Activated T-helper 2 cell treated with anti-CD3 and anti-CD28 coated beads, Interferon-gamma antibody, Interleukin-2, Interleukin-4, amounts not matched to agents 10 μg/mL and 5 μg/mL and 100 μg/mL, durations not matched to agents 14 hours and 24 hours and 36 hours (primary cell): ENCODE data around the gene MMS22L. TPM values are rescaled to one million over a fixed set of nuclear protein-coding genes. Genes with fewer than 3 reads are reported as not detected.

Source experiments
- DNase-seq: peaks from one replicate; pipeline ENCODE4 v3.0.0; 2021; ENCODE audit warnings: low spot score
- H3K27ac Mint-ChIP-seq: one replicate; pipeline ENCODE4 v1.8.0; 2021; ENCODE audit warnings: mixed read lengths
- H3K27me3 Mint-ChIP-seq: one replicate; pipeline ENCODE4 v1.8.0; 2021; ENCODE audit warnings: low read depth, mixed read lengths
- H3K36me3 Mint-ChIP-seq: one replicate; pipeline ENCODE4 v1.8.0; 2021; ENCODE audit warnings: low read depth, mixed read lengths
- H3K4me1 Mint-ChIP-seq: one replicate; pipeline ENCODE4 v1.8.0; 2021; ENCODE audit warnings: low read depth, mixed read lengths
- H3K4me3 Mint-ChIP-seq: one replicate; pipeline ENCODE4 v1.8.0; 2021; ENCODE audit warnings: low read depth, mild to moderate bottlenecking, moderate library complexity, mixed read lengths
- H3K9me3 Mint-ChIP-seq: one replicate; pipeline ENCODE4 v1.8.0; 2021; ENCODE audit warnings: mixed read lengths
- intact Hi-C: fragments of 100-400 bp; cut with micrococcal nuclease; formaldehyde crosslinking; loops from one replicate; pipeline ENCODE4 v1.15.1; 2023
- total RNA-seq: library from RNA; stranded (reverse); gene quantifications from 2 replicates; pipeline ENCODE4 v1.2.3, GENCODE V29; 2022

The MMS22L gene, protein sequence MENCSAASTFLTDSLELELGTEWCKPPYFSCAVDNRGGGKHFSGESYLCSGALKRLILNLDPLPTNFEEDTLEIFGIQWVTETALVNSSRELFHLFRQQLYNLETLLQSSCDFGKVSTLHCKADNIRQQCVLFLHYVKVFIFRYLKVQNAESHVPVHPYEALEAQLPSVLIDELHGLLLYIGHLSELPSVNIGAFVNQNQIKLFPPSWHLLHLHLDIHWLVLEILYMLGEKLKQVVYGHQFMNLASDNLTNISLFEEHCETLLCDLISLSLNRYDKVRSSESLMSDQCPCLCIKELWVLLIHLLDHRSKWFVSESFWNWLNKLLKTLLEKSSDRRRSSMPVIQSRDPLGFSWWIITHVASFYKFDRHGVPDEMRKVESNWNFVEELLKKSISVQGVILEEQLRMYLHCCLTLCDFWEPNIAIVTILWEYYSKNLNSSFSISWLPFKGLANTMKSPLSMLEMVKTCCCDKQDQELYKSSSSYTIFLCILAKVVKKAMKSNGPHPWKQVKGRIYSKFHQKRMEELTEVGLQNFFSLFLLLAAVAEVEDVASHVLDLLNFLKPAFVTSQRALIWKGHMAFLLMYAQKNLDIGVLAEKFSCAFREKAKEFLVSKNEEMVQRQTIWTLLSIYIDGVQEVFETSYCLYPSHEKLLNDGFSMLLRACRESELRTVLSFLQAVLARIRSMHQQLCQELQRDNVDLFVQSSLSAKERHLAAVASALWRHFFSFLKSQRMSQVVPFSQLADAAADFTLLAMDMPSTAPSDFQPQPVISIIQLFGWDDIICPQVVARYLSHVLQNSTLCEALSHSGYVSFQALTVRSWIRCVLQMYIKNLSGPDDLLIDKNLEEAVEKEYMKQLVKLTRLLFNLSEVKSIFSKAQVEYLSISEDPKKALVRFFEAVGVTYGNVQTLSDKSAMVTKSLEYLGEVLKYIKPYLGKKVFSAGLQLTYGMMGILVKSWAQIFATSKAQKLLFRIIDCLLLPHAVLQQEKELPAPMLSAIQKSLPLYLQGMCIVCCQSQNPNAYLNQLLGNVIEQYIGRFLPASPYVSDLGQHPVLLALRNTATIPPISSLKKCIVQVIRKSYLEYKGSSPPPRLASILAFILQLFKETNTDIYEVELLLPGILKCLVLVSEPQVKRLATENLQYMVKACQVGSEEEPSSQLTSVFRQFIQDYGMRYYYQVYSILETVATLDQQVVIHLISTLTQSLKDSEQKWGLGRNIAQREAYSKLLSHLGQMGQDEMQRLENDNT
- 50.5 and 56.4 TPM in 2 replicates for total RNA-seq

DNA sequence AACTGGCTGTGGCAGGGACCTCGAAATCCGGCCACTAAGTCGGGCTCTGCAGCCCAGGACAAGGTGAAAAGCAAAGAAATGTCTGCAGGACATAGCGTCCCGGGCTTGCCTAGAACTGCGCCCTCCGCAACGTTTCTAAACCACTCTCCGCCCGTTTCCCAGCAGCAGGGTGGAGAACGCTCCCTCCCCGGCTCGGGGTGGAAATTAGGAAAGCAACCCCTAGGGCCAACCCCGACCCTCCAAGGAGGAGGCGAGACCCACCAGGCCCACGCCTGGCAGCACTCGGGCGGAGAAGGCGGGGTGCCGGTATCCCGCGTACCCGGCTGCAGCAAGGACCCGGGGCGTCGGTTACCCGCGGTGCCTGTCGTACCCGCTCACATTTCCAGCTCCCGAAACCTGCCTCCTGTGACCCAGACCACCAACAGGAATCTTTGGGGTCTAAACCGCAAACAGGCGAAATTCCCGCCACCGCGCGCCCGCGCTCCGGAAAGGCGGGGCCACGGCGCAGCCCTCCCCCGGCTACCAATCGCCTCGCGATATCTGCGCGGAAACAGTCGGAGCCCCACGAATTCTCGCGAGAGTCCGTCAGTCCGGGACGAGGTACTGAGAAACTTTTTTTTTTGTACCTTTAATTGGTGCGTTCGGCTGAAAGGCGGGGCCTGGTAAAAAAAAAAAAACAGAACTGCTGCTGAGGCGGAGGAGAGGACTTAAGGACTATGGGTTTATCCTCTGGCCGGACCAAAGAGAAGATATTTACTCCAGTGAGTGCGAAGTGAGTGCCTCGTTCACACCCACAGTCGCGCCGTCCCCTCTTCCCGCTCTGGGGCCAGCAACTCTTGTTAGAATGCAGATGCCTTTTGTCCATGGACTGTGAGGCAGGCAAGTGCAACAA lies at the start of gene MMS22L:
MMS22L (minus strand) TSS at position 491 of the 892 bp plus-strand sequence. CDS start 739 bp downstream, outside the sequence.
- peaks cover 12% of the 10 kb centered on the region for H3K27me3 Mint-ChIP-seq
- intact Hi-C loops = loop anchor here (1.0 to 10.0 kb wide), 6 partner anchors 96 to 1708 kb away; partner anchors contain the start of genes GPR63, MANEA and NDUFAF4
- peak within 1 kb of the TSS; percentile 81 for H3K27ac Mint-ChIP-seq
- no peaks in the 10 kb centered on the region for H3K9me3 Mint-ChIP-seq
- DNase-seq = peak; percentile 92
- peaks cover 27% of the 10 kb centered on the region for H3K36me3 Mint-ChIP-seq
- peak within 1 kb of the TSS; percentile 89 for H3K4me3 Mint-ChIP-seq
- H3K4me1 Mint-ChIP-seq = peaks cover 25% of the 10 kb centered on the region

DNA sequence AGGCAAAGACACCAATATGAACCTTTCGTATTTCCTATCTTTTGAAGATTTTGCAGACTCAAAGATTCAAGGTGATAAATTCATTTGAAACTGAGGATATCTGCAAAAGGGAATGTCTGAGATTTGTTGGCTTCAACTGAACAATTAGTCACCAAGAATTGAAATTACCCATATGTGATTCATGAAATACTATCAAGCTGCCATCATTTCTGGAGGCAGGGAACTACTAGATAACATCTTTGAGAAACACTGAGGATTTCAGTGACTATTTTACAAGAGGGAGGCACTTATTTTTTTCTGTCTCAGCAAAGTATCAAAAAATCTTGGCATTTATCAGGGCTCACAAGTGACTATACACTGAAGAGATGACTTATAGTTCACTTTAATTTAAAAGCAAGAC lies 39.8 kb upstream of the MMS22L start:
- H3K27ac Mint-ChIP-seq = no peak overlapping the region
- no peak for DNase-seq
- no peaks in the 10 kb centered on the region for H3K36me3 Mint-ChIP-seq
- peaks cover 3% of the 10 kb centered on the region for H3K9me3 Mint-ChIP-seq
- intact Hi-C loops = no loop called here
- peaks cover 4% of the 10 kb centered on the region for H3K4me1 Mint-ChIP-seq
- H3K27me3 Mint-ChIP-seq = peaks cover 4% of the 10 kb centered on the region
- H3K4me3 Mint-ChIP-seq = no peak overlapping the region

DNA sequence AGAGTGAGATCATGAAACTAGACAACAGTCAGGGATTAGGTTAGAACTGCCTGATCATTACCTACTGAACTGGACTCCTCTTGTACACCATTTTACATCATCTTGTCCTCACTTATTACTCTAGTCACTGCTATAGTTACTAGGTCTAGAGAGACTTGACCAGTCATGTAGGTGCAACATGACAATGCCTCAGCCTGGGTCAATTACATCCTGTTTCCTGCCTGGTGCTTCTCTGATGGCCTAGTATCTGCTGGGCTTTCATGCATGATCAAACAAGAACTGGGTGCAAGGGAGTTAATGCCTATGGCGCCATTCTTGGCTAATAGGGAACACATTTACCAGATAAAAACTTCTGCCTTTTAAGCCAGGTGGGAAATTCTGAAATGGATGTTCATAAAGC lies 39.2 kb upstream of the MMS22L start:
- H3K27me3 Mint-ChIP-seq = peaks cover 4% of the 10 kb centered on the region

DNA sequence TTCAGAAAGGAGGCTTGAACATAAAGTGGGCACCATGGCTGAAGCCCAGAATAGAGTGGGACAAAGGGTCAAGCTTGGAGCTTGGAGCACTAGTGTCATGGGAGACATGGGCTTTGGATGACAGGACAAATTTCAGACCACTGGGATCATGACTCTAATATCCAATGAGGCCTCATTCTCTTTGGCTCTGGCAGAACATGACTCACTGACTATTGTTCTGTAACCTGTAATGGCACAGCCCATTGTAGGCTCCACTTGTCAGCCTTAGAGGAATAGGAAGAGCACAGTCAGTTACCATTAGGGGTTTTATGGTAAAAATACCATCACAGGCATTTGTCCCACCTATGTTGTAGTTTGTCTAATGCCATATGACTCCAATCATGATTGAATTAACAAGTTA lies 34.0 kb upstream of the MMS22L start:
- no peaks in the 10 kb centered on the region for H3K9me3 Mint-ChIP-seq
- H3K36me3 Mint-ChIP-seq = no peaks in the 10 kb centered on the region
- no peak overlapping the region for H3K27ac Mint-ChIP-seq
- peaks cover 5% of the 10 kb centered on the region for H3K27me3 Mint-ChIP-seq
- no peak overlapping the region for H3K4me3 Mint-ChIP-seq
- H3K4me1 Mint-ChIP-seq = no peaks in the 10 kb centered on the region
- DNase-seq = no peak
- intact Hi-C loops = no loop called here

More for the DNA sequence above, 39.2 kb upstream of the MMS22L start:
- Mint-ChIP-seq H3K36me3 (no peaks in the 10 kb centered on the region), H3K9me3 (no peaks in the 10 kb centered on the region), H3K4me3 (no peak overlapping the region), H3K27ac (no peak overlapping the region), H3K4me1 (peaks cover 4% of the 10 kb centered on the region)
- intact Hi-C loops = no loop called here
- no peak for DNase-seq

GRCh38 chr6:97312241-97312640 lies 29.2 kb upstream of the MMS22L start:
- intact Hi-C loops = no loop called here

GRCh38 chr6:97306544-97307320 lies 23.7 kb upstream of the MMS22L start:
- Mint-ChIP-seq H3K27me3 (peaks cover 24% of the 10 kb centered on the region), H3K36me3 (no peaks in the 10 kb centered on the region), H3K4me1 (no peaks in the 10 kb centered on the region), H3K27ac (no peak overlapping the region), H3K9me3 (no peaks in the 10 kb centered on the region), H3K4me3 (no peak overlapping the region)
- no peak for DNase-seq
- intact Hi-C loops = no loop called here

More at GRCh38 chr6:97312241-97312640, 29.2 kb upstream of the MMS22L start:
- Mint-ChIP-seq H3K36me3 (no peaks in the 10 kb centered on the region), H3K27me3 (peaks cover 5% of the 10 kb centered on the region), H3K9me3 (no peaks in the 10 kb centered on the region), H3K4me3 (no peak overlapping the region), H3K27ac (no peak overlapping the region), H3K4me1 (no peaks in the 10 kb centered on the region)
- DNase-seq = no peak

- Mint-ChIP-seq H3K4me3 (no peak overlapping the region), H3K27ac (no peak overlapping the region), H3K4me1 (no peaks in the 10 kb centered on the region), H3K9me3 (no peaks in the 10 kb centered on the region), H3K27me3 (peaks cover 28% of the 10 kb centered on the region), H3K36me3 (no peaks in the 10 kb centered on the region)
- DNase-seq = no peak
- intact Hi-C loops = no loop called here
Measured at GRCh38 chr6:97305414-97306066, 22.5 kb upstream of the MMS22L start.

DNA sequence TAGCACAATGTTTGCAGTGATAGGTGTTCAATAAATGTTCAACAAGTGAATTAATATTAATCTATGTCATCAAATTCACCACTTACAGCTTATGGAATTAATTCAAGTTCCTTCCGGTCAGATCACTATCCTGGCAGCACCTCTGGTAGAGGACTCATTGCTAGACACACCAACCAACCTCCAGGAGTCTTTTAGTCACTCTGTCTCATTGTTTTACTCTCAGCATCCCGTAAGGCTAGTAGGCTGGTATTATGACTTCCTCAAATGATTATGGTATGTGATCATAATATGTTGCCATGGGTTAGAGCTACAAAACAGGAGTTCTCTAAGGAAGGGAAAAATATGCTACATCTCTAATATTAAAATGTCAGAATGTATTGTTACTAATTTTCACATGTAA lies 21.7 kb upstream of the MMS22L start:
- intact Hi-C loops = no loop called here
- Mint-ChIP-seq H3K27ac (no peak overlapping the region), H3K27me3 (peaks cover 28% of the 10 kb centered on the region), H3K36me3 (no peaks in the 10 kb centered on the region), H3K4me3 (no peak overlapping the region), H3K4me1 (no peaks in the 10 kb centered on the region), H3K9me3 (no peaks in the 10 kb centered on the region)
- DNase-seq = no peak

DNA sequence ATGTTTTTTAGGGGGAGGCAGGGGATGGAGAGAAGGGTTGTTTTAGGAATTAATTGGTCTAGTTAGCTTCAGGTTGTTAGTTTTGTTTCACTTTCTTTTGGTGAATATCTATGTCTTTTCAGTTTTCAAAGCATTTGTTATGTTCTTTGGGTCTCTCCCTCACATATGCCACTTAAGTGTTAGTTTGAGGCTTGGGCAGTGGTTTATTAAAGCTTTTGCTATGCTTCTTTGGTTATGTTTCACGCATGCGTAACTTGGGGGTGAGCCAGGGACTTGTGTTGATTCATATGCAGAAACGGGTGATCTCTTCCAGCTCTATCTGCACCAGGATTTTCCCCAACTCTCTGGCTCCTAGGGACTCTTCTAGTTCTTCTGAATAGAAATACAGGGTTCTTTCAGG lies 11.4 kb upstream of the MMS22L start:
- H3K36me3 Mint-ChIP-seq = no peaks in the 10 kb centered on the region
- no peak overlapping the region for H3K27ac Mint-ChIP-seq
- peaks cover 1% of the 10 kb centered on the region for H3K9me3 Mint-ChIP-seq
- DNase-seq = no peak
- H3K4me3 Mint-ChIP-seq = no peak overlapping the region
- peaks cover 37% of the 10 kb centered on the region for H3K27me3 Mint-ChIP-seq
- peaks cover 1% of the 10 kb centered on the region for H3K4me1 Mint-ChIP-seq
- intact Hi-C loops = no loop called here

- Mint-ChIP-seq H3K27ac (no peak overlapping the region), H3K4me3 (no peak overlapping the region), H3K4me1 (peaks cover 1% of the 10 kb centered on the region), H3K27me3 (peaks cover 35% of the 10 kb centered on the region), H3K9me3 (peaks cover 5% of the 10 kb centered on the region), H3K36me3 (no peaks in the 10 kb centered on the region)
- DNase-seq = no peak
- intact Hi-C loops = no loop called here
Measured at GRCh38 chr6:97293198-97293696, 10.2 kb upstream of the MMS22L start.

GRCh38 chr6:97292671-97293070 lies 9.7 kb upstream of the MMS22L start:
- intact Hi-C loops = no loop called here
- no peak overlapping the region for H3K4me3 Mint-ChIP-seq
- DNase-seq = no peak
- no peak overlapping the region for H3K27ac Mint-ChIP-seq
- peaks cover 1% of the 10 kb centered on the region for H3K4me1 Mint-ChIP-seq
- H3K36me3 Mint-ChIP-seq = no peaks in the 10 kb centered on the region
- H3K9me3 Mint-ChIP-seq = peaks cover 5% of the 10 kb centered on the region
- H3K27me3 Mint-ChIP-seq = peaks cover 34% of the 10 kb centered on the region
